ENCODE data around the gene SERGEF. TPM values are rescaled to one million over a fixed set of nuclear protein-coding genes. Genes with fewer than 3 reads are reported as not detected.
"Not testable (repeated sequence)": the region's sequence is repeated elsewhere in the genome, so short reads cannot be mapped to it uniquely, and the experiment has no call there.

SERGEF gene
- total and polyA plus RNA-seq, 10 donors: 29.0 to 55.5 (median 38.8) TPM

GRCh38 chr11:18005376-18006129 lies 7.3 kb downstream of the SERGEF start:
- no peak overlapping the region for H3K4me3 ChIP-seq
- no peaks in the 10 kb centered on the region for H3K9me3 ChIP-seq
- H3K27me3 ChIP-seq (replicated peaks in 1 of 7): no peaks in the 10 kb centered on the region
- H3K27ac ChIP-seq: no peak overlapping the region
- H3K4me1 ChIP-seq: no peaks in the 10 kb centered on the region
- WGBS, 5 donors: 83 to 92% (median 87%) methylated on average over 4 of the region's 4 CpGs
- no peak for DNase-seq
- H3K36me3 ChIP-seq: peaks cover 3 to 73% (median 46%) of the 10 kb centered on the region in 6 donors
- intact Hi-C loops (cut with DNase I; ENCODE audit: low total_unique reads): no loop called here
- TF ChIP-seq POLR2A (IDR thresholded peaks at IDR 0.05) (no peak), POLR2AphosphoS5 (IDR thresholded peaks at IDR 0.05) (no peak), CTCF (IDR thresholded peaks at IDR 0.05 in 8 of 11, conservative IDR thresholded peaks at IDR 0.05 in 3 of 11) (no peak)

DNA sequence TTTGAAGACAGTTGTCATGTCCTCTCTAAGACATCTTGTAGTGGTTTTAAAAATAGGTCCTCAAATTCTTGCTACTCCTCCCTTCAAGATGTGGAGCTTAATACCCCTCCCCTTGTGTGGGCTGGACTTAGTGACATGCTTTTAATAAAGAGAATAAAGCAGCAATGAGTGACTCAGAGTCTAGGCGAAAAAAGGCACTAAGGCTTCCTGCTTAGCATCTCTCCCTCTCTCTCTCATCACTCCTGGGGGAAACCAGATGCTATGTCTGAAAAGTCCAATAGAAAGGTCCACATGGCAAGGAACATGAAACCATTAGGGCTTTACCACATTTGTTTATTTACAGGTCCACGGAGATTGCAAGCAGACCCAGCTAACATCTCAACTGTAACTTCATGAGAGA lies 11.7 kb downstream of the SERGEF start:
- Histone ChIP-seq H3K36me3 (peaks cover 3 to 99% (median 64%) of the 10 kb centered on the region in 6 donors), H3K4me1 (no peaks in the 10 kb centered on the region)

DNA sequence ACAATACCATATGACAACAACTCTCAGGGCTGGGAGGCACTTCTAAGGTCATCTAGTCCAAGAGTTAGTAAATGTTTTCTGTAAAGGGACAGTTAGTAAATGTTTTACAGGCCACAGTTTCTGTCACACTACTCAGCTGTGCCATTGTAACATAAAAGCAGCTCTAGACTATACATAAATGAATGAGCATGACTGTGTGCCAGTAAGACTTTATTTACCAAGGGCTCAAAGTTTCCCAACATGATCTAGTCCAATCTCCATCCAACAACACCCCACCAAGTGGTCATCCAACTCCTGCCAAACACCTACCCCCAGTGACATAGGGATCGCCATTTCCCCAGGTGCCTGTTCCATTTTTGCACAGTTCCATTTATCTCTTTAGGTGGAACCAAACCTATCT lies 12.1 kb downstream of the SERGEF start:
- Histone ChIP-seq H3K27me3 (replicated peaks in 1 of 7) (no peaks in the 10 kb centered on the region), H3K4me1 (no peaks in the 10 kb centered on the region), H3K4me3 (no peak overlapping the region), H3K27ac (no peak overlapping the region), H3K9me3 (no peaks in the 10 kb centered on the region), H3K36me3 (peaks cover 3 to 99% (median 64%) of the 10 kb centered on the region in 6 donors)
- no peak for TF ChIP-seq POLR2A (IDR thresholded peaks at IDR 0.05)
- TF ChIP-seq CTCF (IDR thresholded peaks at IDR 0.05 in 8 of 11, conservative IDR thresholded peaks at IDR 0.05 in 3 of 11): no peak
- WGBS, 5 donors: 93 to 100% (median 96%) methylated on average over 1 of the region's 1 CpG
- no peak for DNase-seq
- intact Hi-C loops (cut with DNase I; ENCODE audit: low total_unique reads): no loop called here

More for the DNA sequence above, 11.7 kb downstream of the SERGEF start:
- TF ChIP-seq POLR2A (IDR thresholded peaks at IDR 0.05) (no peak), POLR2AphosphoS5 (IDR thresholded peaks at IDR 0.05) (no peak), CTCF (IDR thresholded peaks at IDR 0.05 in 8 of 11, conservative IDR thresholded peaks at IDR 0.05 in 3 of 11) (no peak)
- Histone ChIP-seq H3K27ac (no peak overlapping the region), H3K27me3 (replicated peaks in 1 of 7) (no peaks in the 10 kb centered on the region), H3K9me3 (no peaks in the 10 kb centered on the region), H3K4me3 (no peak overlapping the region)
- no peak for DNase-seq
- WGBS, 5 donors: 77 to 94% (median 89%) methylated on average over 2 of the region's 2 CpGs
- intact Hi-C loops (cut with DNase I; ENCODE audit: low total_unique reads): no loop called here

- H3K27me3 ChIP-seq (replicated peaks in 1 of 7); DNase-seq; H3K4me1 ChIP-seq; intact Hi-C loops (cut with DNase I; ENCODE audit: low total_unique reads); H3K27ac ChIP-seq; H3K9me3 ChIP-seq; H3K4me3 ChIP-seq: not testable (repeated sequence)
- 97 to 98% (median 98%) methylated on average over 4 of the region's 4 CpGs for WGBS, 5 donors
- H3K36me3 ChIP-seq: peaks cover 3 to 99% (median 66%) of the 10 kb centered on the region in 6 donors
Measured at GRCh38 chr11:18000128-18000527, 12.7 kb downstream of the SERGEF start.

Data from spleen (tissue), 11 donors.